ENCODE results near the gene ISLR2. TPM values are rescaled to one million over a fixed set of nuclear protein-coding genes. Genes with fewer than 3 reads are reported as not detected.

Gene ISLR2
- polyA plus RNA-seq, 1 donor (not counting 4 experiments of a cell fraction or from before 2014, with no cell fraction given), result not detected

- Histone ChIP-seq H3K4me2 (ENCODE audit: control insufficient read depth, extremely low read depth, insufficient read depth, low read depth, low read length) (no peak overlapping the region), H3K4me3 (ENCODE audit: control insufficient read depth in 2 of 3, extremely low read depth in 1 of 3, insufficient read depth in 2 of 3, low read depth in 1 of 3, low read length in 3 of 3) (no peak overlapping the region), H3K9ac (ENCODE audit: control insufficient read depth, extremely low read depth, insufficient read depth, low read length) (no peak overlapping the region), H4K20me1 (ENCODE audit: control insufficient read depth, extremely low read depth, insufficient read depth, low read length) (no peaks in the 10 kb centered on the region), H3K9me1 (ENCODE audit: control insufficient read depth, extremely low read depth, insufficient read depth, low read length) (no peaks in the 10 kb centered on the region), H3K36me3 (ENCODE audit: control insufficient read depth in 2 of 2, extremely low read depth in 1 of 2, insufficient read depth in 2 of 2, low read length in 2 of 2) (no peaks in the 10 kb centered on the region), H3K79me2 (ENCODE audit: control insufficient read depth, insufficient read depth, low read length) (no peaks in the 10 kb centered on the region), H3K9me3 (ENCODE audit: control insufficient read depth, low read depth, low read length) (no peaks in the 10 kb centered on the region), H2AFZ (ENCODE audit: control insufficient read depth, low read length) (no peak overlapping the region), H3K27me3 (ENCODE audit: control insufficient read depth, extremely low read depth, insufficient read depth, low read length) (peaks cover 28% of the 10 kb centered on the region), H3K4me1 (ENCODE audit: control insufficient read depth, extremely low read depth, insufficient read depth, low read length) (no peaks in the 10 kb centered on the region), H3K27ac (ENCODE audit: control insufficient read depth, insufficient read depth, low read length) (no peak overlapping the region)
- FAIRE-seq (no peak), DNase-seq (ENCODE audit: low read depth, low spot score) (no peak)
- TF ChIP-seq EZH2 (IDR thresholded peaks at IDR 0.05; ENCODE audit: low read length), result no peak
- TF ChIP-seq, protein P1, sequence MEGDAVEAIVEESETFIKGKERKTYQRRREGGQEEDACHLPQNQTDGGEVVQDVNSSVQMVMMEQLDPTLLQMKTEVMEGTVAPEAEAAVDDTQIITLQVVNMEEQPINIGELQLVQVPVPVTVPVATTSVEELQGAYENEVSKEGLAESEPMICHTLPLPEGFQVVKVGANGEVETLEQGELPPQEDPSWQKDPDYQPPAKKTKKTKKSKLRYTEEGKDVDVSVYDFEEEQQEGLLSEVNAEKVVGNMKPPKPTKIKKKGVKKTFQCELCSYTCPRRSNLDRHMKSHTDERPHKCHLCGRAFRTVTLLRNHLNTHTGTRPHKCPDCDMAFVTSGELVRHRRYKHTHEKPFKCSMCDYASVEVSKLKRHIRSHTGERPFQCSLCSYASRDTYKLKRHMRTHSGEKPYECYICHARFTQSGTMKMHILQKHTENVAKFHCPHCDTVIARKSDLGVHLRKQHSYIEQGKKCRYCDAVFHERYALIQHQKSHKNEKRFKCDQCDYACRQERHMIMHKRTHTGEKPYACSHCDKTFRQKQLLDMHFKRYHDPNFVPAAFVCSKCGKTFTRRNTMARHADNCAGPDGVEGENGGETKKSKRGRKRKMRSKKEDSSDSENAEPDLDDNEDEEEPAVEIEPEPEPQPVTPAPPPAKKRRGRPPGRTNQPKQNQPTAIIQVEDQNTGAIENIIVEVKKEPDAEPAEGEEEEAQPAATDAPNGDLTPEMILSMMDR (optimal IDR thresholded peaks at IDR 0.05 in 1 of 3, IDR thresholded peaks at IDR 0.05 in 1 of 3, conservative IDR thresholded peaks at IDR 0.05 in 1 of 3; ENCODE audit: extremely low read depth in 1 of 3, insufficient read depth in 2 of 3, low read length in 3 of 3), result no peak
- dilution Hi-C loops (cut with MboI; ENCODE audit: extremely low pct_ligation_motif_present, low sequenced_read_pairs), result no loop called here
These were observed 42.5 kb downstream of the ISLR2 start for GRCh38 chr15:74172701-74173379.

GRCh38 chr15:74173380-74174218 is 43.2 kb downstream of the ISLR2 start, which contains the start of gene ISLR:
Gene ISLR (plus strand): TSS chr15:74173710. CDS start chr15:74174859, 1,149 bp downstream.
- dilution Hi-C loops (cut with MboI; ENCODE audit: extremely low pct_ligation_motif_present, low sequenced_read_pairs), result no loop called here
- no peak within 1 kb of the TSS for H3K4me2 ChIP-seq (ENCODE audit: control insufficient read depth, extremely low read depth, insufficient read depth, low read depth, low read length)
- no peaks in the 10 kb centered on the region for H3K36me3 ChIP-seq (ENCODE audit: control insufficient read depth in 2 of 2, extremely low read depth in 1 of 2, insufficient read depth in 2 of 2, low read length in 2 of 2)
- no peaks in the 10 kb centered on the region for H3K9me1 ChIP-seq (ENCODE audit: control insufficient read depth, extremely low read depth, insufficient read depth, low read length)
- FAIRE-seq (no peak), DNase-seq (ENCODE audit: low read depth, low spot score) (no peak)
- no peaks in the 10 kb centered on the region for H3K79me2 ChIP-seq (ENCODE audit: control insufficient read depth, insufficient read depth, low read length)
- H4K20me1 ChIP-seq (ENCODE audit: control insufficient read depth, extremely low read depth, insufficient read depth, low read length), result no peaks in the 10 kb centered on the region
- H3K9ac ChIP-seq (ENCODE audit: control insufficient read depth, extremely low read depth, insufficient read depth, low read length), result no peak within 1 kb of the TSS
- peaks cover 27% of the 10 kb centered on the region for H3K27me3 ChIP-seq (ENCODE audit: control insufficient read depth, extremely low read depth, insufficient read depth, low read length)
- H3K27ac ChIP-seq (ENCODE audit: control insufficient read depth, insufficient read depth, low read length), result no peak within 1 kb of the TSS
- H3K9me3 ChIP-seq (ENCODE audit: control insufficient read depth, low read depth, low read length), result no peaks in the 10 kb centered on the region
- H3K4me3 ChIP-seq (ENCODE audit: control insufficient read depth in 2 of 3, extremely low read depth in 1 of 3, insufficient read depth in 2 of 3, low read depth in 1 of 3, low read length in 3 of 3), result no peak within 1 kb of the TSS
- H3K4me1 ChIP-seq (ENCODE audit: control insufficient read depth, extremely low read depth, insufficient read depth, low read length), result no peaks in the 10 kb centered on the region
- TF ChIP-seq EZH2 (IDR thresholded peaks at IDR 0.05; ENCODE audit: low read length), result no peak
- TF ChIP-seq, protein P1 (optimal IDR thresholded peaks at IDR 0.05 in 1 of 3, IDR thresholded peaks at IDR 0.05 in 1 of 3, conservative IDR thresholded peaks at IDR 0.05 in 1 of 3; ENCODE audit: extremely low read depth in 1 of 3, insufficient read depth in 2 of 3, low read length in 3 of 3), result no peak
- H2AFZ ChIP-seq (ENCODE audit: control insufficient read depth, low read length), result no peak within 1 kb of the TSS
